Pancreas (tissue), 10 donors: Measurements from ENCODE around the gene SELENON. TPM values are rescaled to one million over a fixed set of nuclear protein-coding genes. Genes with fewer than 3 reads are reported as not detected.

Source experiments
- ATAC-seq, 4 donors: fragments of 200-7000 bp; cut with Tn5 transposase; one replicate each; pipeline versions ENCODE4 v1.8.0 to v1.9.1; 2020; ENCODE audit warnings: mild to moderate bottlenecking in 4 of 4, moderate library complexity in 4 of 4
- DNase-seq, 6 donors: peaks; one replicate each; pipeline ENCODE4 v3.0.0-alpha.2; 2020
- FAIRE-seq: peaks from 2 replicates; lab custom pipeline; 2012; peaks lifted over from hg19 to GRCh38; lab: Jason Lieb, UNC
- H3K27ac ChIP-seq, 4 donors: fragments of 200-600 bp; sonication (generic); 1 replicate in 3 of 4; 2 replicates in 1 of 4; pipeline versions ENCODE4 v1.5.0 to v1.8.0; 2020
- H3K27me3 ChIP-seq, 4 donors: fragments of 200-600 bp; one replicate each; pipeline ENCODE4 v1.8.0; 2021
- H3K36me3 ChIP-seq, 3 donors: fragments of 200-600 bp; sonication (generic) in 1 of 3; one replicate each; pipeline versions ENCODE4 v1.5.0 to v1.8.0; 2020 to 2021
- H3K4me1 ChIP-seq, 3 donors: fragments of 200-600 bp; one replicate each; pipeline ENCODE4 v1.8.0; 2021
- H3K4me3 ChIP-seq, 4 donors: fragments of 200-600 bp; sonication (generic) in 2 of 4; one replicate each; pipeline versions ENCODE4 v1.5.0 to v1.8.0; 2020 to 2021
- H3K9me3 ChIP-seq, 4 donors: fragments of 200-600 bp; one replicate each; pipeline ENCODE4 v1.8.0; 2021
- WGBS, 2 donors: extraction: QIAGEN DNeasy Blood & Tissue Kit; methylation state at CpG; one replicate each; pipeline ENCODE4 v1.1.7; 2013; 5-methylcytosine and 5-hydroxymethylcytosine counted together
- intact Hi-C, 3 donors: fragments of 100-400 bp; cut with DNase I; formaldehyde crosslinking; loops; one replicate each; pipeline versions ENCODE4 v1.11.1 to v1.14.2; 2022
- polyA plus RNA-seq, 2 donors: library from polyadenylated mRNA; stranded (reverse); fragments of 200-250 nt; gene quantifications; one replicate each; pipeline ENCODE4 v1.2.3, GENCODE V29; 2013
- total RNA-seq, 6 donors: library from RNA; stranded (reverse); fragmentation: NEBNext Ultra II Directional in 4 of 6; extraction: Animal tissue kit (Norgen Biotek cat#: 25700) in 4 of 6; gene quantifications; one replicate each; pipeline versions ENCODE4 v1.2.1 to v1.2.4, GENCODE V29; 2021 to 2023
- TF ChIP-seq, protein P1 (sequence below), 4 donors: fragments of 200-600 bp; sonication (generic) in 3 of 4; IDR thresholded peaks; one replicate each; pipeline versions ENCODE4 v1.5.0 to v1.8.0; 2021; ENCODE audit warnings: antibody characterized with exemption in 4 of 4
- donor health status: healthy with polysubstance abuse.
- donor health status: DM: no; HTN: no; CAD: no; lungs with moderate emphysema.
- donor health status: DM: no; HTN: no; CAD: no.
- donor health status: control.
- donor health status: control.
- donor health status: Bipolar disorder and iron deficiency.
- donor health status: DM: yes; HTN: yes; CAD: no.
- donor health status: DM: no; HTN: no; CAD: no.
- donor health status: DM: no; HTN: no; CAD: no.
- donor health status: DM: yes; HTN: yes; CAD: no.

The SELENON gene
- total and polyA plus RNA-seq, 8 donors, result 27.8 to 48.3 (median 37.9) TPM

GRCh38 chr1:25784575-25785051, 15.4 kb upstream of the SELENON start:
- no peak for FAIRE-seq
- intact Hi-C loops, result no loop called here
- Histone ChIP-seq H3K27ac (no peak overlapping the region), H3K27me3 (no peaks in the 10 kb centered on the region), H3K9me3 (no peaks in the 10 kb centered on the region), H3K36me3 (no peaks in the 10 kb centered on the region), H3K4me1 (peaks cover 0 to 18% (median 11%) of the 10 kb centered on the region in 3 donors), H3K4me3 (no peak overlapping the region)
- no peak for DNase-seq
- WGBS, 2 donors, result 71 to 76% methylated on average over 9 of the region's 9 CpGs
- TF ChIP-seq, protein P1, sequence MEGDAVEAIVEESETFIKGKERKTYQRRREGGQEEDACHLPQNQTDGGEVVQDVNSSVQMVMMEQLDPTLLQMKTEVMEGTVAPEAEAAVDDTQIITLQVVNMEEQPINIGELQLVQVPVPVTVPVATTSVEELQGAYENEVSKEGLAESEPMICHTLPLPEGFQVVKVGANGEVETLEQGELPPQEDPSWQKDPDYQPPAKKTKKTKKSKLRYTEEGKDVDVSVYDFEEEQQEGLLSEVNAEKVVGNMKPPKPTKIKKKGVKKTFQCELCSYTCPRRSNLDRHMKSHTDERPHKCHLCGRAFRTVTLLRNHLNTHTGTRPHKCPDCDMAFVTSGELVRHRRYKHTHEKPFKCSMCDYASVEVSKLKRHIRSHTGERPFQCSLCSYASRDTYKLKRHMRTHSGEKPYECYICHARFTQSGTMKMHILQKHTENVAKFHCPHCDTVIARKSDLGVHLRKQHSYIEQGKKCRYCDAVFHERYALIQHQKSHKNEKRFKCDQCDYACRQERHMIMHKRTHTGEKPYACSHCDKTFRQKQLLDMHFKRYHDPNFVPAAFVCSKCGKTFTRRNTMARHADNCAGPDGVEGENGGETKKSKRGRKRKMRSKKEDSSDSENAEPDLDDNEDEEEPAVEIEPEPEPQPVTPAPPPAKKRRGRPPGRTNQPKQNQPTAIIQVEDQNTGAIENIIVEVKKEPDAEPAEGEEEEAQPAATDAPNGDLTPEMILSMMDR (IDR thresholded peaks at IDR 0.05), result no peak
- ATAC-seq, result no peak

GRCh38 chr1:25785333-25786067, 14.5 kb upstream of the SELENON start:
- peaks cover 0 to 18% (median 11%) of the 10 kb centered on the region in 3 donors for H3K4me1 ChIP-seq

GRCh38 chr1:25786887-25787759, 12.9 kb upstream of the SELENON start:
- WGBS, 2 donors, result 83 to 85% methylated on average over 11 of the region's 11 CpGs
- Histone ChIP-seq H3K4me3 (no peak overlapping the region), H3K9me3 (no peaks in the 10 kb centered on the region), H3K36me3 (no peaks in the 10 kb centered on the region), H3K4me1 (peaks cover 0 to 18% (median 11%) of the 10 kb centered on the region in 3 donors), H3K27ac (no peak overlapping the region), H3K27me3 (no peaks in the 10 kb centered on the region)
- TF ChIP-seq, protein P1 (IDR thresholded peaks at IDR 0.05), result no peak
- FAIRE-seq, result no peak
- ATAC-seq, result no peak
- intact Hi-C loops, result no loop called here
- no peak for DNase-seq

More at GRCh38 chr1:25785333-25786067, 14.5 kb upstream of the SELENON start:
- intact Hi-C loops, result no loop called here
- ATAC-seq (peak in 3 of 4 donors; percentile 21 to 52 (median 51)), FAIRE-seq (no peak), DNase-seq (no peak)
- Histone ChIP-seq H3K36me3 (no peaks in the 10 kb centered on the region), H3K4me3 (no peak overlapping the region), H3K27ac (no peak overlapping the region), H3K27me3 (no peaks in the 10 kb centered on the region), H3K9me3 (no peaks in the 10 kb centered on the region)
- TF ChIP-seq, protein P1 (IDR thresholded peaks at IDR 0.05), result no peak
- 65 to 66% methylated on average over 10 of the region's 10 CpGs for WGBS, 2 donors

GRCh38 chr1:25787760-25788166, 12.2 kb upstream of the SELENON start:
- ATAC-seq (no peak), FAIRE-seq (no peak), DNase-seq (no peak)
- Histone ChIP-seq H3K36me3 (no peaks in the 10 kb centered on the region), H3K4me1 (peaks cover 0 to 12% (median 10%) of the 10 kb centered on the region in 3 donors), H3K9me3 (no peaks in the 10 kb centered on the region), H3K4me3 (no peak overlapping the region), H3K27ac (no peak overlapping the region), H3K27me3 (no peaks in the 10 kb centered on the region)
- TF ChIP-seq, protein P1 (IDR thresholded peaks at IDR 0.05), result no peak
- intact Hi-C loops, result no loop called here
- WGBS, 2 donors, result 87 to 92% methylated on average over 5 of the region's 5 CpGs
